Stimulated activated effector memory CD8-positive, alpha-beta T cell treated with anti-CD3 and anti-CD28 coated beads, Interleukin-12 subunit alpha, Interleukin-12 subunit beta, amount 100 ng/mL, for 72 hours (primary cell): ENCODE measurements around the gene PMEL.
"Not testable (repeated sequence)": the region's sequence is repeated elsewhere in the genome, so short reads cannot be mapped to it uniquely, and the experiment has no call there.

ENCODE experiments used
- ATAC-seq: fragments of 150-1000 bp; cut with Tn5 transposase; 2 replicates; pipeline ENCODE4 v1.10.0; 2021
- DNase-seq, 2 donors: peaks; one replicate each; pipeline ENCODE4 v3.0.0; 2021 to 2022; ENCODE audit warnings: low spot score in 2 of 2
- H3K27ac Mint-ChIP-seq: one replicate; pipeline ENCODE4 v1.8.0; 2022; ENCODE audit warnings: mild to moderate bottlenecking, mixed read lengths
- H3K36me3 Mint-ChIP-seq: one replicate; pipeline ENCODE4 v1.8.0; 2022; ENCODE audit warnings: mild to moderate bottlenecking, mixed read lengths
- H3K4me1 Mint-ChIP-seq: one replicate; pipeline ENCODE4 v1.8.0; 2022; ENCODE audit warnings: mixed read lengths
- H3K4me3 Mint-ChIP-seq: one replicate; pipeline ENCODE4 v1.8.0; 2022; ENCODE audit warnings: mild to moderate bottlenecking, mixed read lengths
- H3K9me3 Mint-ChIP-seq: one replicate; pipeline ENCODE4 v1.8.0; 2022; ENCODE audit warnings: mixed read lengths

The PMEL gene

GRCh38 chr12:55965941-55966407 is at the start of gene PMEL:
PMEL (minus strand) TSS chr12:55966042; CDS start chr12:55966011, 31 bp downstream.
- H3K9me3 Mint-ChIP-seq: no peaks in the 10 kb centered on the region
- ATAC-seq (no peak), DNase-seq (no peak)
- peaks cover 10% of the 10 kb centered on the region for H3K36me3 Mint-ChIP-seq
- peak within 1 kb of the TSS; percentile 97 for H3K27ac Mint-ChIP-seq
- H3K4me3 Mint-ChIP-seq: peak within 1 kb of the TSS; percentile 99
- peaks cover 30% of the 10 kb centered on the region for H3K4me1 Mint-ChIP-seq

GRCh38 chr12:56014205-56014604 is 48.4 kb upstream of the PMEL start:
- peaks cover under 1% of the 10 kb centered on the region for H3K4me1 Mint-ChIP-seq
- no peak overlapping the region for H3K4me3 Mint-ChIP-seq
- ATAC-seq (no peak), DNase-seq (no peak)
- H3K27ac Mint-ChIP-seq: no peak overlapping the region
- no peaks in the 10 kb centered on the region for H3K9me3 Mint-ChIP-seq
- no peaks in the 10 kb centered on the region for H3K36me3 Mint-ChIP-seq

GRCh38 chr12:56013482-56013881 is 47.6 kb upstream of the PMEL start:
- no peak for DNase-seq
- H3K4me1 Mint-ChIP-seq: peaks cover 6% of the 10 kb centered on the region
- no peaks in the 10 kb centered on the region for H3K9me3 Mint-ChIP-seq
- H3K36me3 Mint-ChIP-seq: no peaks in the 10 kb centered on the region
- ATAC-seq: no peak
- H3K27ac Mint-ChIP-seq: no peak overlapping the region
- H3K4me3 Mint-ChIP-seq: no peak overlapping the region

- no peak overlapping the region for H3K4me3 Mint-ChIP-seq
- no peaks in the 10 kb centered on the region for H3K9me3 Mint-ChIP-seq
- H3K36me3 Mint-ChIP-seq: no peaks in the 10 kb centered on the region
- DNase-seq: no peak
- peaks cover 18% of the 10 kb centered on the region for H3K4me1 Mint-ChIP-seq
- ATAC-seq: no peak
- H3K27ac Mint-ChIP-seq: no peak overlapping the region
These were observed 45.8 kb upstream of the PMEL start for GRCh38 chr12:56011509-56012090.

GRCh38 chr12:56010111-56010570 is 44.3 kb upstream of the PMEL start:
- Mint-ChIP-seq H3K36me3 (no peaks in the 10 kb centered on the region), H3K9me3 (no peaks in the 10 kb centered on the region), H3K27ac (no peak overlapping the region), H3K4me1 (peaks cover 18% of the 10 kb centered on the region), H3K4me3 (no peak overlapping the region)
- no peak for ATAC-seq
- DNase-seq: no peak

- H3K4me3 Mint-ChIP-seq: peak overlapping the region; percentile 68
- H3K27ac Mint-ChIP-seq: peak overlapping the region; percentile 33
- H3K9me3 Mint-ChIP-seq: no peaks in the 10 kb centered on the region
- peaks cover 18% of the 10 kb centered on the region for H3K4me1 Mint-ChIP-seq
- DNase-seq: peak; percentile 55 to 81
- ATAC-seq: peak; percentile 67
- H3K36me3 Mint-ChIP-seq: no peaks in the 10 kb centered on the region
These were observed 42.0 kb upstream of the PMEL start for GRCh38 chr12:56007564-56008559.

- Mint-ChIP-seq H3K27ac (no peak overlapping the region), H3K4me3 (no peak overlapping the region), H3K36me3 (no peaks in the 10 kb centered on the region)
These were observed 38.4 kb upstream of the PMEL start for GRCh38 chr12:56004211-56004610.

GRCh38 chr12:56003376-56003775 is 37.5 kb upstream of the PMEL start:
- peaks cover 12% of the 10 kb centered on the region for H3K4me1 Mint-ChIP-seq
- not testable (repeated sequence) for H3K4me3 Mint-ChIP-seq, H3K9me3 Mint-ChIP-seq, DNase-seq, H3K27ac Mint-ChIP-seq, H3K36me3 Mint-ChIP-seq, ATAC-seq

More at GRCh38 chr12:56004211-56004610, 38.4 kb upstream of the PMEL start:
- ATAC-seq (no peak), DNase-seq (no peak)
- Mint-ChIP-seq H3K9me3 (no peaks in the 10 kb centered on the region), H3K4me1 (peaks cover 18% of the 10 kb centered on the region)

- Mint-ChIP-seq H3K4me1 (peaks cover 7% of the 10 kb centered on the region), H3K36me3 (no peaks in the 10 kb centered on the region), H3K27ac (peak overlapping the region; percentile 19), H3K4me3 (no peak overlapping the region), H3K9me3 (no peaks in the 10 kb centered on the region)
- ATAC-seq (no peak), DNase-seq (no peak)
These were observed 35.8 kb upstream of the PMEL start for GRCh38 chr12:56001487-56002100.

- not testable (repeated sequence) for H3K4me3 Mint-ChIP-seq
These were observed 34.2 kb upstream of the PMEL start for GRCh38 chr12:55999999-56000540.

GRCh38 chr12:55999522-55999921 is 33.7 kb upstream of the PMEL start:
- DNase-seq, H3K9me3 Mint-ChIP-seq, ATAC-seq, H3K4me3 Mint-ChIP-seq: not testable (repeated sequence)
- Mint-ChIP-seq H3K27ac (peak overlapping the region; percentile 45), H3K36me3 (peaks cover 15% of the 10 kb centered on the region), H3K4me1 (peaks cover 15% of the 10 kb centered on the region)

More at GRCh38 chr12:55999999-56000540, 34.2 kb upstream of the PMEL start:
- H3K4me1 Mint-ChIP-seq: peaks cover 15% of the 10 kb centered on the region
- H3K36me3 Mint-ChIP-seq, DNase-seq, H3K9me3 Mint-ChIP-seq, H3K27ac Mint-ChIP-seq, ATAC-seq: not testable (repeated sequence)

GRCh38 chr12:55997535-55997859 is 31.7 kb upstream of the PMEL start:
- H3K9me3 Mint-ChIP-seq: no peaks in the 10 kb centered on the region
- H3K4me1 Mint-ChIP-seq: peaks cover 15% of the 10 kb centered on the region
- ATAC-seq: no peak
- DNase-seq: no peak
- peak overlapping the region; percentile 57 for H3K4me3 Mint-ChIP-seq
- no peak overlapping the region for H3K27ac Mint-ChIP-seq
- peaks cover 36% of the 10 kb centered on the region for H3K36me3 Mint-ChIP-seq

GRCh38 chr12:55996715-55997534 is 31.1 kb upstream of the PMEL start, which contains the start of gene SUOX:
SUOX (plus strand) TSS chr12:55997276; CDS start chr12:56002222, 4,946 bp downstream.
- Mint-ChIP-seq H3K4me1 (peaks cover 15% of the 10 kb centered on the region), H3K9me3 (no peaks in the 10 kb centered on the region), H3K27ac (no peak within 1 kb of the TSS), H3K36me3 (peaks cover 41% of the 10 kb centered on the region), H3K4me3 (peak within 1 kb of the TSS; percentile 57)
- ATAC-seq (peak; percentile 69), DNase-seq (peak in 1 of 2 donors; percentile 54)

- H3K9me3 Mint-ChIP-seq: no peaks in the 10 kb centered on the region
- peak overlapping the region; percentile 57 for H3K4me3 Mint-ChIP-seq
- H3K27ac Mint-ChIP-seq: no peak overlapping the region
- ATAC-seq (peak; percentile 60), DNase-seq (peak; percentile 48 to 68)
- H3K4me1 Mint-ChIP-seq: peaks cover 15% of the 10 kb centered on the region
- H3K36me3 Mint-ChIP-seq: peaks cover 48% of the 10 kb centered on the region
These were observed 30.4 kb upstream of the PMEL start for GRCh38 chr12:55996201-55996714.
